Measurements from ENCODE around the gene SYNC.
"Not testable (repeated sequence)": the region's sequence is repeated elsewhere in the genome, so short reads cannot be mapped to it uniquely, and the experiment has no call there.

Gene SYNC

GRCh38 chr1:32693455-32694174, 9.0 kb downstream of the SYNC start:
- DNase-seq (ENCODE audit: low read depth in 2 of 2), result no peak

GRCh38 chr1:32686387-32686786, 16.2 kb downstream of the SYNC start:
- DNase-seq (ENCODE audit: low read depth in 2 of 2), result no peak

GRCh38 chr1:32685498-32685897, 17.1 kb downstream of the SYNC start:
- no peak for DNase-seq (ENCODE audit: low read depth in 2 of 2)

- DNase-seq (ENCODE audit: low read depth in 2 of 2), result no peak
Observed at GRCh38 chr1:32684167-32684811, 18.3 kb downstream of the SYNC start.

GRCh38 chr1:32683397-32683796, 19.2 kb downstream of the SYNC start:
- no peak for DNase-seq (ENCODE audit: low read depth in 2 of 2)

- no peak for DNase-seq (ENCODE audit: low read depth in 2 of 2)
Observed at GRCh38 chr1:32681999-32682398, 20.6 kb downstream of the SYNC start.

- no peak for DNase-seq (ENCODE audit: low read depth in 2 of 2)
Observed at GRCh38 chr1:32681509-32681908, 21.1 kb downstream of the SYNC start.

GRCh38 chr1:32680642-32681041, 21.9 kb downstream of the SYNC start:
- no peak for DNase-seq (ENCODE audit: low read depth in 2 of 2)

- not testable (repeated sequence) for DNase-seq (ENCODE audit: low read depth in 2 of 2)
Observed at GRCh38 chr1:32679993-32680392, 22.6 kb downstream of the SYNC start.

GRCh38 chr1:32676945-32677344, 25.6 kb downstream of the SYNC start:
- no peak for DNase-seq (ENCODE audit: low read depth in 2 of 2)

- DNase-seq (ENCODE audit: low read depth in 2 of 2), result not testable (repeated sequence)
Observed at GRCh38 chr1:32668716-32669115, 33.9 kb downstream of the SYNC start.

GRCh38 chr1:32666901-32667566, 35.5 kb downstream of the SYNC start:
- DNase-seq (ENCODE audit: low read depth in 2 of 2), result no peak

- DNase-seq (ENCODE audit: low read depth in 2 of 2), result no peak
Observed at GRCh38 chr1:32665915-32666314, 36.7 kb downstream of the SYNC start.

GRCh38 chr1:32659581-32659980, 43.0 kb downstream of the SYNC start:
- no peak for DNase-seq (ENCODE audit: low read depth in 2 of 2)

- no peak for DNase-seq (ENCODE audit: low read depth in 2 of 2)
Observed at GRCh38 chr1:32652244-32652962, 50.2 kb downstream of the SYNC start.

GRCh38 chr1:32651461-32652073, 51.0 kb downstream of the SYNC start:
- DNase-seq (ENCODE audit: low read depth in 2 of 2), result peak; percentile 29

- peak; percentile 98 for DNase-seq (ENCODE audit: low read depth in 2 of 2)
Observed at GRCh38 chr1:32650752-32651460, 51.7 kb downstream of the SYNC start, which contains the start of gene RBBP4. Gene RBBP4 (plus strand): TSS chr1:32651208. CDS start chr1:32651307, 99 bp downstream.

- DNase-seq (ENCODE audit: low read depth in 2 of 2), result peak; percentile 74 to 77
Observed at GRCh38 chr1:32650248-32650751, 52.3 kb downstream of the SYNC start, which contains the start of gene ZBTB8OS. Gene ZBTB8OS (minus strand): TSS chr1:32650550. CDS start chr1:32650529, 21 bp downstream.

- no peak for DNase-seq (ENCODE audit: low read depth in 2 of 2)
Observed at GRCh38 chr1:32647308-32648134, 55.0 kb downstream of the SYNC start.

- DNase-seq (ENCODE audit: low read depth in 2 of 2), result no peak
Observed at GRCh38 chr1:32644426-32644825, 58.1 kb downstream of the SYNC start.

Measured in activated CD4-positive, alpha-beta T cell treated with anti-CD3 and anti-CD28 coated beads for 24 hours (primary cell).